ENCODE data around the gene CNP.

DNA sequence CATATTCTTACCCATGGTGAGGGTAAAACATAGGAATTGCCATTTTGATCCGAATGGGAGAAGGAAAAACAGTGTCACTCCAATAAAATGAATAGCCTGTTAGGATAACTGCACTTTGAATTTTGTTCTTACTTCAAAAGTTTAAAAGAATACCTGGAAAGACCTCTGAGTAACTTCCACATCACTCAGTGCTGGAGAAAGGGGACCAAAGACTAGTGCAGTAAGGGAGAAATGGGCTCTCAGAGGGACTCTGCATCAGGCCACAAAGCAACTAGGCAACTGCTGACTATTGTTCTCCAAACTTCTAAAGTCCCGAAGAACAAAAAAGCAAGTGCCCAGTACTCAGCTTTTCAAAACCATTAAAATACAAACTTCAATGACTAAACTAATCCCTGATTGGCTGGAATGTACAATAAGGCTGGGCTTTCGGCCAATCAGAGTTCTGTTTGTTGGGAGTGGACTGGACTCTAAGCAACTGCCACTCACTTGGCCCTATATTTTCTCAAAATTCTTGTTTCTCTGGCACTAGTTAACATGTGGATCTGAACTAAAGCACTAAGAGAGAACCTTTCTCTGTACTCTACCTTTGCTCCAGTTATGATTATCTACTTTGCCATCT lies 44.4 kb downstream of the CNP start:
- TF ChIP-seq POLR2AphosphoS5 (IDR thresholded peaks at IDR 0.05; ENCODE audit: low read depth, low read length) (no peak), SIN3A (IDR thresholded peaks at IDR 0.05; ENCODE audit: borderline replicate concordance, insufficient read depth, low read length) (no peak), REST (IDR thresholded peaks at IDR 0.05; ENCODE audit: insufficient read depth in 1 of 2, low read depth in 2 of 2, low read length in 2 of 2) (no peak), TAF1 (IDR thresholded peaks at IDR 0.05; ENCODE audit: borderline replicate concordance, insufficient read depth, low read length) (no peak), FOXP2 (optimal IDR thresholded peaks at IDR 0.05; ENCODE audit: borderline replicate concordance, extremely low read depth, extremely low read length, insufficient read depth) (no peak)
